Measurements from ENCODE around the gene LDLRAD3. TPM values are rescaled to one million over a fixed set of nuclear protein-coding genes. Genes with fewer than 3 reads are reported as not detected.

The LDLRAD3 gene
- total and polyA plus RNA-seq, 8 donors: 2.5 to 6.8 (median 5.6) TPM

GRCh38 chr11:36278531-36279282, 334.8 kb downstream of the LDLRAD3 start:
- 77 to 85% methylated on average over 13 of the region's 13 CpGs for WGBS, 2 donors
- peaks cover 0 to 41% (median 12%) of the 10 kb centered on the region in 3 donors for H3K36me3 ChIP-seq
- intact Hi-C loops (cut with DNase I): no loop called here

GRCh38 chr11:36280531-36280930, 336.7 kb downstream of the LDLRAD3 start:
- DNase-seq: no peak
- no peak overlapping the region for H3K27ac ChIP-seq
- intact Hi-C loops (cut with DNase I): no loop called here
- H3K9me3 ChIP-seq: no peaks in the 10 kb centered on the region
- H3K4me3 ChIP-seq: no peak overlapping the region
- no peak for FAIRE-seq
- peaks cover 0 to 27% (median 3%) of the 10 kb centered on the region in 3 donors for H3K36me3 ChIP-seq
- H3K4me1 ChIP-seq: no peaks in the 10 kb centered on the region
- no peak for ATAC-seq
- no peak for TF ChIP-seq CTCF (IDR thresholded peaks at IDR 0.05)
- H3K27me3 ChIP-seq: no peaks in the 10 kb centered on the region
- WGBS, 2 donors: 63 to 83% methylated on average over 1 of the region's 1 CpG

More at GRCh38 chr11:36278531-36279282, 334.8 kb downstream of the LDLRAD3 start:
- DNase-seq (no peak), FAIRE-seq (no peak), ATAC-seq (peak in 3 of 4 donors; percentile 35 to 83 (median 77))
- no peak overlapping the region for H3K27ac ChIP-seq
- no peaks in the 10 kb centered on the region for H3K27me3 ChIP-seq
- no peak overlapping the region for H3K4me3 ChIP-seq
- no peaks in the 10 kb centered on the region for H3K4me1 ChIP-seq
- H3K9me3 ChIP-seq: no peaks in the 10 kb centered on the region
- no peak for TF ChIP-seq CTCF (IDR thresholded peaks at IDR 0.05)

Small RNAs within 50 kb of the gene (microRNA-seq; reads per million reads assigned to microRNA genes)
- 0 reads per million in 2 donors for gene MIR3973

All from pancreas (tissue), 10 donors.